MV-4-11 (cell line): ENCODE measurements around the gene BMP5.
A peak's percentile ranks its signal among the peaks of the same experiment; 100 is the strongest.
"Not testable (repeated sequence)": the region's sequence is repeated elsewhere in the genome, so short reads cannot be mapped to it uniquely, and the experiment has no call there.

Experiments
- DNase-seq: peaks from one replicate; lab custom pipeline; 2025; lab: John Stamatoyannopoulos, UW

The BMP5 gene

GRCh38 chr6:55875400-55875799 lies at the start of gene BMP5:
Gene BMP5, minus strand, starts transcription at chr6:55875590. Its CDS starts 725 bp downstream, at chr6:55874865.
- DNase-seq, result no peak

- no peak for DNase-seq
Observed at GRCh38 chr6:55922406-55922805, 47.0 kb upstream of the BMP5 start.

GRCh38 chr6:55919716-55920308 lies 44.4 kb upstream of the BMP5 start:
- DNase-seq, result no peak

GRCh38 chr6:55918639-55919038 lies 43.2 kb upstream of the BMP5 start:
- no peak for DNase-seq

GRCh38 chr6:55917751-55918415 lies 42.5 kb upstream of the BMP5 start:
- DNase-seq, result no peak

GRCh38 chr6:55916188-55916587 lies 40.8 kb upstream of the BMP5 start:
- DNase-seq, result no peak

GRCh38 chr6:55913228-55914195 lies 38.1 kb upstream of the BMP5 start:
- no peak for DNase-seq

GRCh38 chr6:55910466-55910865 lies 35.1 kb upstream of the BMP5 start:
- not testable (repeated sequence) for DNase-seq

GRCh38 chr6:55909911-55910310 lies 34.5 kb upstream of the BMP5 start:
- DNase-seq, result not testable (repeated sequence)

GRCh38 chr6:55902796-55903195 lies 27.4 kb upstream of the BMP5 start:
- DNase-seq, result no peak

- DNase-seq, result no peak
Observed at GRCh38 chr6:55901765-55902270, 26.4 kb upstream of the BMP5 start.

- no peak for DNase-seq
Observed at GRCh38 chr6:55898342-55898741, 23.0 kb upstream of the BMP5 start.

- DNase-seq, result no peak
Observed at GRCh38 chr6:55897346-55897745, 22.0 kb upstream of the BMP5 start.

GRCh38 chr6:55895972-55896730 lies 20.8 kb upstream of the BMP5 start:
- DNase-seq, result no peak

GRCh38 chr6:55892749-55893357 lies 17.5 kb upstream of the BMP5 start:
- DNase-seq, result no peak

GRCh38 chr6:55888917-55889316 lies 13.5 kb upstream of the BMP5 start:
- peak; percentile 51 for DNase-seq

- no peak for DNase-seq
Observed at GRCh38 chr6:55886185-55886836, 10.9 kb upstream of the BMP5 start.

GRCh38 chr6:55882718-55883569 lies 7.6 kb upstream of the BMP5 start:
- DNase-seq, result no peak

GRCh38 chr6:55877283-55877682 lies 1.9 kb upstream of the BMP5 start:
- no peak for DNase-seq

- no peak for DNase-seq
Observed at GRCh38 chr6:55874316-55874715, 1.1 kb downstream of the BMP5 start.
